ENCODE results near the gene TOMM40. TPM values are rescaled to one million over a fixed set of nuclear protein-coding genes. Genes with fewer than 3 reads are reported as not detected.
"Not testable (repeated sequence)": the region's sequence is repeated elsewhere in the genome, so short reads cannot be mapped to it uniquely, and the experiment has no call there.

Gene TOMM40
- total and polyA plus RNA-seq, 2 experiments from 2014 or later, result 119 to 172 TPM

DNA sequence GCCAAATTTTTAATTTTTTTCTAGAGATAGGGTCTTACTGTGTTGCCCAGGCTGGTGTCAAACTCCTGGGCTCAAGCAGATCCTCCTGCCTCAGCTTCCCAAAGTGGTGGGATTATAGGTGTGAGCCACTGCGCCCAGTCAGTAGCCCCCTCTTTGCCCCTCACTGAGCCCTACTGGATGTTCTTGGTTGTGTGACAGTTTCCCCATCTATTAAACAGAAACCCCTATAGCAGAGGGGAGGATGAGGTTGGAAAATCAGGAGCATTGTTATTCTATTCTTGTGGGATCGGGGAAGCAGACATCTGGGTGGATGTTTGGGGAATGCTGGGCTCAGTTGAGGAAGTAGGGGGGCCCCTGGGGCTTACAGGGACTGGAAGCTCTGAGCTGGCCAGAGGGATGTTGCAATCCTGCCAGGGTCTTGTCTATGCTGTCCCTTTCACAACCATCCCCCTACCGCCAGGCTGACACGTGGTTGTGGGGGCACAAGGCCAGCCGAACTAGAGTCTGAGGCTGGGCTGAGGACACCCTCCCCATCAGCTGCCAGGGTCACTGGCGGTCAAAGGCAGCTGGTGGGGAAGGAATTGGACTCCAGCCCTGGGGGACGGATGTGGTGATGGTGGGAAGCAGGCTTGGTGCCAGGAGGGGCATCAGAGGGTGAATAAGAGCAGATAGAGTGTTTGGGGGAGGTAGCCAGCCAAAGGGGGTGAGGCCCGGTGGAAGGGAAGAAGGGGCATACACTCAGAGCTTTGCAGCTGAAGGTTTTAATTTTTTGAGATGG, 34.2 kb downstream of the TOMM40 start:
- Histone ChIP-seq H3K27me3 (no peaks in the 10 kb centered on the region), H3K9me3 (ENCODE audit: low read depth) (no peaks in the 10 kb centered on the region), H3K4me1 (ENCODE audit: low read depth) (peaks cover 3% of the 10 kb centered on the region), H3K36me3 (no peaks in the 10 kb centered on the region), H3K27ac (no peak overlapping the region), H3K4me3 (no peak overlapping the region)
- TF ChIP-seq, protein P1, sequence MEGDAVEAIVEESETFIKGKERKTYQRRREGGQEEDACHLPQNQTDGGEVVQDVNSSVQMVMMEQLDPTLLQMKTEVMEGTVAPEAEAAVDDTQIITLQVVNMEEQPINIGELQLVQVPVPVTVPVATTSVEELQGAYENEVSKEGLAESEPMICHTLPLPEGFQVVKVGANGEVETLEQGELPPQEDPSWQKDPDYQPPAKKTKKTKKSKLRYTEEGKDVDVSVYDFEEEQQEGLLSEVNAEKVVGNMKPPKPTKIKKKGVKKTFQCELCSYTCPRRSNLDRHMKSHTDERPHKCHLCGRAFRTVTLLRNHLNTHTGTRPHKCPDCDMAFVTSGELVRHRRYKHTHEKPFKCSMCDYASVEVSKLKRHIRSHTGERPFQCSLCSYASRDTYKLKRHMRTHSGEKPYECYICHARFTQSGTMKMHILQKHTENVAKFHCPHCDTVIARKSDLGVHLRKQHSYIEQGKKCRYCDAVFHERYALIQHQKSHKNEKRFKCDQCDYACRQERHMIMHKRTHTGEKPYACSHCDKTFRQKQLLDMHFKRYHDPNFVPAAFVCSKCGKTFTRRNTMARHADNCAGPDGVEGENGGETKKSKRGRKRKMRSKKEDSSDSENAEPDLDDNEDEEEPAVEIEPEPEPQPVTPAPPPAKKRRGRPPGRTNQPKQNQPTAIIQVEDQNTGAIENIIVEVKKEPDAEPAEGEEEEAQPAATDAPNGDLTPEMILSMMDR (IDR thresholded peaks at IDR 0.05; ENCODE audit: low read depth, low read length), result no peak
- peak in 1 of 2 donors; percentile 95 for DNase-seq (ENCODE audit: low read depth in 1 of 2, low spot score in 1 of 2)

DNA sequence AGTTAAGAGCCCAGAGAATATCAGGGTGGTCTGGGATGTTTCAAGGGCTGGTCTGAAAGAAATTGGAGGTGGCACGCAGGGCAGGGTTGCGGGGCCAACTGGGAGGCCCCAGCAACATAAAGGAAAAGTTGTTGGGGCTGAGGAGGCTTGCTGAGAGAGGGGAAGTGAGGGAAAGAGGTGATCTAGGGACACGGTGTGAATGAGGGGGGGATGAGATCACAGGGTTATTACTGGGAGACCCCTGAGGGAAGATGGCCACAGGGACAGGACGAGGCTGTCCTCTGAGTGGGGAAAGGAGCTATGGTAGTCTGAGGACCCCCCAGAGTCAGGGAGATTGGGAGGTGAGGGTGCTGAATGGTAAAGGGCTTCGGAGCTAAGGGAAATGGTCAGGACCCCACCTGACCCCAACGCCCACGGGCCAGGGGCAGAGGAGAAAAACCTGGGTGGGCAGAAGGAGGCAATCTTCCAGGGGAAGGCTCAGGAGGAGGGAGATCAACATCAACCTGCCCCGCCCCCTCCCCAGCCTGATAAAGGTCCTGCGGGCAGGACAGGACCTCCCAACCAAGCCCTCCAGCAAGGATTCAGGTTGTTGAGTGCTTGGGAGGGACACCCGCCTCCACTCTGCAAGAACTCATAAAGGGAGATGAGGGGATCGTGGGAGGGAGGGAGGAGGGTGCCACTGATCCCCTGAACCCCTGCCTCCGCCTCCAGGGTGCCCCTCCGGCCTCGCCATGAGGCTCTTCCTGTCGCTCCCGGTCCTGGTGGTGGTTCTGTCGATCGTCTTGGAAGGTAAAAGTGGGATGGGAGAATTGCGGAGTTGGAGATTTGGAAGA, 35.4 kb downstream of the TOMM40 start:
- not testable (repeated sequence) for H3K9me3 ChIP-seq (ENCODE audit: low read depth); H3K4me1 ChIP-seq (ENCODE audit: low read depth); H3K4me3 ChIP-seq; H3K36me3 ChIP-seq; H3K27ac ChIP-seq; DNase-seq (ENCODE audit: low read depth in 1 of 2, low spot score in 1 of 2); H3K27me3 ChIP-seq

DNA sequence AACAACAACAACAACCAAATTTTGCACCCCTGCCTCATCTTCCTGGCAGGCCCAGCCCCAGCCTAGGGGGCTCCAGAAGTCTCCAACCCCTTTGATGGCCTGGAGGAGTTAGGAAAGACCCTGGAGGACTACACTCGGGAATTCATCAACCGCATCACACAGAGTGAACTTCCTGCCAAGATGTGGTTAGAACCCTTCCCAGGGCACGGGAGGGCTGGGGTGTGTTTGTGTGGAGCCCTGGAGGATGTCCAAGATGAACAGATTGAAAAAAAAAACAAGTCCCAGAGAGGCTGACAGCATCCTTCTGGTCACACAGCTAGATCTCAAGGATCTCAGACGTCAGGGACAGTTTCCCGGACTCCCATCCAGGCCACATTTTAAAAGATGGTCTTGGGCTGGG, 36.7 kb downstream of the TOMM40 start:
- peak in 1 of 2 donors; percentile 96 for DNase-seq (ENCODE audit: low read depth in 1 of 2, low spot score in 1 of 2)

DNA sequence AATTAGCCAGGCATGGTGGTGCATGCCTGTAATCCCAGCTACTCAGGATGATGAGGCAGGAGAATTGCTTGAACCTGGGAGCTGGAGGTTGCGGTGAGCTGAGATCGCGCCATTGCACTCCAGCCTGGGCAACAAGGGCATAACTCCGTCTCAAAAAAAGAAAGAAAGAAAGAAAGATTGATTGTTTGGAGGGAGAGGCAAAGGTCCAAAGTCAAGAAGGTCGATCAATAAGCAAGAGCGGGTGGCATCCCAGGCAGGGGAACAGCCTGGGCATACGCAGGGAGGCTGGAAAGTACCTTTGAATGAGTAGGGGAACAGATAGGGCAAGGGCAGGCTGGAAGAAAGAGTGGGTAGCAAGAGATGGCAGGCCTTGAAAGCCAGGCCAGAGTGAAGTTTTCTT, 39.0 kb downstream of the TOMM40 start:
- Histone ChIP-seq H3K9me3 (ENCODE audit: low read depth) (no peaks in the 10 kb centered on the region), H3K36me3 (no peaks in the 10 kb centered on the region), H3K4me3 (no peak overlapping the region), H3K4me1 (ENCODE audit: low read depth) (no peaks in the 10 kb centered on the region), H3K27me3 (no peaks in the 10 kb centered on the region), H3K27ac (no peak overlapping the region)
- TF ChIP-seq, protein P1 (IDR thresholded peaks at IDR 0.05; ENCODE audit: low read depth, low read length), result no peak
- no peak for DNase-seq (ENCODE audit: low read depth in 1 of 2, low spot score in 1 of 2)

More for the DNA sequence above, 36.7 kb downstream of the TOMM40 start:
- H3K36me3 ChIP-seq, result no peaks in the 10 kb centered on the region
- TF ChIP-seq, protein P1 (IDR thresholded peaks at IDR 0.05; ENCODE audit: low read depth, low read length), result no peak
- H3K9me3 ChIP-seq (ENCODE audit: low read depth), result no peaks in the 10 kb centered on the region
- H3K4me1 ChIP-seq (ENCODE audit: low read depth), result no peaks in the 10 kb centered on the region
- no peak overlapping the region for H3K4me3 ChIP-seq
- H3K27ac ChIP-seq, result no peak overlapping the region
- H3K27me3 ChIP-seq, result no peaks in the 10 kb centered on the region

DNA sequence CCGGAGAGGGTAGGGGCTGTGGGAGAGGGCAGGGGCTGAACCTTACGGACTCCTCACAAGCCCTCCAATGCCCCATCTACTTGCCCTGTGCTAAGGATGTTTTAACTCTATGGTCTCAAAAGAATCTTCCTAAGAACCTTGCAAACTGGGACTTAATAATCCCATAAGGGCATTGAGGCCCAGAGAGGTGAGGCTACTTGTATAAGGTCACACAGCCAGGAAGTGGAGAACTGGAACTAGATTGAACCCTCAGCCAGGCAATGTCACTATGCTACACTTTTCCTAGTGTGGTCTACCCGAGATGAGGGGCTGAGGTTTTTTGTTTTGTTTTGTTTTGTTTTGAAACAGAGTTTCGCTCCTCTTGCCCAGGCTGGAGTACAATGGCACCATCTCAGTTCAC, 40.5 kb downstream of the TOMM40 start:
- H3K27ac ChIP-seq, result no peak overlapping the region
- no peaks in the 10 kb centered on the region for H3K9me3 ChIP-seq (ENCODE audit: low read depth)
- no peaks in the 10 kb centered on the region for H3K27me3 ChIP-seq
- no peaks in the 10 kb centered on the region for H3K36me3 ChIP-seq
- TF ChIP-seq, protein P1 (IDR thresholded peaks at IDR 0.05; ENCODE audit: low read depth, low read length), result no peak
- no peak overlapping the region for H3K4me3 ChIP-seq
- no peak for DNase-seq (ENCODE audit: low read depth in 1 of 2, low spot score in 1 of 2)
- no peaks in the 10 kb centered on the region for H3K4me1 ChIP-seq (ENCODE audit: low read depth)

DNA sequence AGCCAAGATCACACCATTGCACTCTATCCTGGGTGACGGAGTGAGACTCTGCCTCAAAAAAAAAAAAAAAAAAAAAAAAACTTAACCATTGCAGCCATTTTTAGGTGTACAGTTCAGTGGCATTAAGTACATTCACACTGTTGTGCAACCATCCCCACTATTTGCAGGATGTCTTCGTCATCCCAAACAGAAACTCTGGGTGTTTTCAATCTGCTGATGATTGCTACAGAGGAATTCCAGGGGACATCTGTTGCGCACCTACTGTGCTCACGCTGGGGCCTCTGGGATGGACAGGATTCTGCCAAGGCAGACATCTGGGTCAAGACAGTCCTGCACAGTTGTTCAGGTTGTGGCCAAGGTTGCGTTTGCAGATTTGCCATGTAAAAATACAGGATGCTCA, 48.6 kb downstream of the TOMM40 start:
- no peaks in the 10 kb centered on the region for H3K9me3 ChIP-seq (ENCODE audit: low read depth)
- H3K27ac ChIP-seq, result no peak overlapping the region
- no peak overlapping the region for H3K4me3 ChIP-seq
- H3K27me3 ChIP-seq, result no peaks in the 10 kb centered on the region
- H3K4me1 ChIP-seq (ENCODE audit: low read depth), result no peaks in the 10 kb centered on the region
- TF ChIP-seq, protein P1 (IDR thresholded peaks at IDR 0.05; ENCODE audit: low read depth, low read length), result no peak
- no peaks in the 10 kb centered on the region for H3K36me3 ChIP-seq
- DNase-seq (ENCODE audit: low read depth in 1 of 2, low spot score in 1 of 2), result peak in 1 of 2 donors; percentile 63
